HEK293 (cell line): ENCODE results near the gene PRPS1L1.

ENCODE experiments used
- CTCF ChIA-PET: fragments of 350-600 bp; formaldehyde crosslinking; extraction: SDS; loops from one replicate; lab custom pipeline; 2021; ENCODE audit warnings: antibody characterized with exemption; lab: Yijun Ruan, JAX
- POLR2A ChIA-PET: fragments of 300-600 bp; formaldehyde crosslinking; extraction: SDS; loops from one replicate; lab custom pipeline; 2020; ENCODE audit warnings: antibody characterized with exemption, inconsistent platforms; lab: Yijun Ruan, JAX
- H3K27ac ChIP-seq: fragments of 200-500 bp; sonication (Bioruptor generic); 2 replicates; pipeline ENCODE4 v1.5.1; 2014; ENCODE audit warnings: low read depth, low read length, control low read depth, inconsistent platforms; ENCODE audit errors: extremely low read depth
- H3K36me3 ChIP-seq, 2 experiments: fragments of 200-500 bp in 1 of 2; sonication (Bioruptor generic) in 1 of 2; 1 replicate in 1 of 2; 2 replicates in 1 of 2; pipeline ENCODE4 v1.5.1; 2014 to 2017; ENCODE audit warnings: inconsistent platforms in 2 of 2, low read length in 2 of 2; ENCODE audit not compliant: control insufficient read depth in 2 of 2, insufficient read depth in 1 of 2
- H3K4me1 ChIP-seq: fragments of 200-500 bp; sonication (Bioruptor generic); 2 replicates; pipeline ENCODE4 v1.5.1; 2014; ENCODE audit warnings: mild to moderate bottlenecking, low read length, inconsistent platforms; ENCODE audit not compliant: control insufficient read depth, insufficient read depth
- H3K4me3 ChIP-seq: 2 replicates; pipeline ENCODE4 v1.5.1; 2011; ENCODE audit warnings: low read depth, mild to moderate bottlenecking, control low read depth, low read length, moderate library complexity
- H3K9me3 ChIP-seq: fragments of 200-500 bp; sonication (Bioruptor generic); 2 replicates; pipeline ENCODE4 v1.5.1; 2014; ENCODE audit warnings: low read depth, low read length, inconsistent platforms; ENCODE audit not compliant: control insufficient read depth, insufficient read depth
- EGR2 ChIP-seq: fragments of 450-650 bp; formaldehyde crosslinking; IDR thresholded peaks from 2 replicates; pipeline ENCODE4 v1.5.1; 2016; ENCODE audit warnings: low read depth, missing biosample characterization, missing genetic modification characterization
- GLIS1 ChIP-seq: fragments of 450-650 bp; formaldehyde crosslinking; IDR thresholded peaks from 2 replicates; pipeline ENCODE4 v1.5.1; 2016; ENCODE audit warnings: missing biosample characterization, missing genetic modification characterization
- PRDM1 ChIP-seq: fragments of 450-650 bp; formaldehyde crosslinking; IDR thresholded peaks from 2 replicates; pipeline ENCODE4; 2016; ENCODE audit warnings: missing biosample characterization, missing genetic modification characterization
- SCRT2 ChIP-seq: fragments of 450-650 bp; formaldehyde crosslinking; IDR thresholded peaks from 2 replicates; pipeline ENCODE4 v1.5.1; 2016; ENCODE audit warnings: missing biosample characterization, missing genetic modification characterization
- SETDB1 ChIP-seq: IDR thresholded peaks from one replicate; pipeline ENCODE4 v1.6.1; 2017; ENCODE audit warnings: mild to moderate bottlenecking, low read length, moderate library complexity, mixed read lengths; ENCODE audit not compliant: insufficient read length
- ZEB2 ChIP-seq: fragments of 450-650 bp; formaldehyde crosslinking; IDR thresholded peaks from 2 replicates; pipeline ENCODE4 v1.5.1; 2016; ENCODE audit warnings: missing biosample characterization, missing genetic modification characterization
- ZNF132 ChIP-seq: fragments of 450-650 bp; formaldehyde crosslinking; IDR thresholded peaks from 2 replicates; pipeline ENCODE4 v1.5.1; 2017; ENCODE audit warnings: missing biosample characterization, missing genetic modification characterization, borderline replicate concordance
- ZNF174 ChIP-seq: fragments of 450-650 bp; formaldehyde crosslinking; IDR thresholded peaks from 2 replicates; pipeline ENCODE4 v1.5.0; 2017; ENCODE audit warnings: missing biosample characterization, mild to moderate bottlenecking, missing genetic modification characterization
- ZNF274 ChIP-seq, 2 experiments: fragments of 200-500 bp in 1 of 2; fragments of 450-650 bp in 1 of 2; sonication (Bioruptor generic) in 1 of 2; formaldehyde crosslinking in 1 of 2; IDR thresholded peaks; 2 replicates each; pipeline versions ENCODE4 v1.5.1 to v1.6.1; 2014 to 2016; ENCODE audit warnings: borderline replicate concordance in 1 of 2, inconsistent platforms in 1 of 2, low read length in 1 of 2, missing biosample characterization in 1 of 2, missing genetic modification characterization in 1 of 2
- ZNF341 ChIP-seq: fragments of 450-650 bp; formaldehyde crosslinking; IDR thresholded peaks from 2 replicates; pipeline ENCODE4; 2016; ENCODE audit warnings: low read depth, missing biosample characterization, missing genetic modification characterization
- ZNF560 ChIP-seq: fragments of 450-650 bp; formaldehyde crosslinking; IDR thresholded peaks from 2 replicates; pipeline ENCODE4 v1.5.1; 2017; ENCODE audit warnings: missing biosample characterization, missing genetic modification characterization, borderline replicate concordance
- ZNF621 ChIP-seq: fragments of 450-650 bp; formaldehyde crosslinking; IDR thresholded peaks from 2 replicates; pipeline ENCODE4 v1.5.1; 2017; ENCODE audit warnings: missing biosample characterization, missing genetic modification characterization
- ZNF624 ChIP-seq: fragments of 450-650 bp; formaldehyde crosslinking; IDR thresholded peaks from 2 replicates; pipeline ENCODE4 v1.5.1; 2017; ENCODE audit warnings: missing biosample characterization, missing genetic modification characterization
- ZNF768 ChIP-seq: fragments of 450-650 bp; formaldehyde crosslinking; IDR thresholded peaks from 2 replicates; pipeline ENCODE4 v1.5.1; 2018; ENCODE audit warnings: missing biosample characterization, mild to moderate bottlenecking, missing genetic modification characterization
- TF ChIP-seq, protein P1 (sequence below): fragments of 450-650 bp; formaldehyde crosslinking; IDR thresholded peaks from 2 replicates; pipeline ENCODE4 v1.5.1; 2016; ENCODE audit warnings: missing biosample characterization, missing genetic modification characterization
- TF ChIP-seq, protein P2 (sequence below): fragments of 450-650 bp; formaldehyde crosslinking; IDR thresholded peaks from 2 replicates; pipeline ENCODE4 v1.5.1; 2016; ENCODE audit warnings: missing biosample characterization, missing genetic modification characterization
- TF ChIP-seq, protein P3 (sequence below): fragments of 450-650 bp; formaldehyde crosslinking; IDR thresholded peaks from 2 replicates; pipeline ENCODE4 v1.5.1; 2016; ENCODE audit warnings: missing biosample characterization, missing genetic modification characterization
- TF ChIP-seq, protein P4 (sequence below): fragments of 450-650 bp; formaldehyde crosslinking; IDR thresholded peaks from 2 replicates; pipeline ENCODE4 v1.5.1; 2016; ENCODE audit warnings: missing biosample characterization, missing genetic modification characterization, borderline replicate concordance
- TF ChIP-seq, protein P5 (sequence below): fragments of 450-650 bp; formaldehyde crosslinking; IDR thresholded peaks from 2 replicates; pipeline ENCODE4 v1.5.1; 2016; ENCODE audit warnings: missing biosample characterization, missing genetic modification characterization
- TF ChIP-seq, protein P6 (sequence below): fragments of 450-650 bp; formaldehyde crosslinking; conservative IDR thresholded peaks from 2 replicates; pipeline ENCODE4 v1.5.1; 2016; ENCODE audit warnings: low read depth, missing biosample characterization, missing genetic modification characterization

The PRPS1L1 gene

DNA sequence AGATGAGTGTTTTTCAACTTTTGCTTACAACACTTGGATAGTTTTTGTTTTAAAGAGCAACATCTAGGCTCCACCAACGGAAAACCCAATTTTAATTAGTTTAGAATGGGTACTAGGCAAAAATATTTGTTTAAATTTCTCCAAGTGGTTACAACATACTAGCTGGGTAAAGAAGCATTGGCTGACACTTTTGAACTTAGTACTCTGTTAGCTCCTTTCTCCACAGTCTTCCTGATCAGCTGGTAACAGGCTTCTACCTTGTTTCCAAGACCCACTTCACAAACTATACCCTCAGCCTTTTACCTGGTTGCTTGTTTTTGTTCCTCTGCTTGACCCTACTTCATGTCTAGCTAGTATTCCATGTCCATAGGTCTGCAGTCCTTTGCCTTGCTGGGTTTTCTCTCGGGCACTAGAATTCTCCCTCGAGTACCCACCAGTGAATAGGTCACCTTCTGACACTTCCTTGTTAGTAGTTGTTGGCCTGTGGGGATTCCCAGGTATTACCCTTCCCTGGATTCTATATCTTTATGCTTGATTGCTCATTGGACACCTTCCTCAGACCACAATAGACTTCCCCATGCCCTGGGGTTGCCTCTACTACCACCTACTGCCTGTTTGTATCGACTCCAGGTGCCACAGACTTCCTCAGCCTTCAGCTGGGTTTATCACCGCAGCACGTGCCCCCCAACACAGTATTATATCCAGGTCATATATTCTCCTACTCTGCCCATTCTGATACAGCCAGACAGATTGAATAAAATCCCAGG, 42.0 kb downstream of the PRPS1L1 start:
- POLR2A ChIA-PET, result no interaction called here
- H3K27ac ChIP-seq, result no peak overlapping the region
- no peaks in the 10 kb centered on the region for H3K4me1 ChIP-seq
- H3K4me3 ChIP-seq, result no peak overlapping the region
- H3K9me3 ChIP-seq, result no peaks in the 10 kb centered on the region
- TF ChIP-seq, protein P1, sequence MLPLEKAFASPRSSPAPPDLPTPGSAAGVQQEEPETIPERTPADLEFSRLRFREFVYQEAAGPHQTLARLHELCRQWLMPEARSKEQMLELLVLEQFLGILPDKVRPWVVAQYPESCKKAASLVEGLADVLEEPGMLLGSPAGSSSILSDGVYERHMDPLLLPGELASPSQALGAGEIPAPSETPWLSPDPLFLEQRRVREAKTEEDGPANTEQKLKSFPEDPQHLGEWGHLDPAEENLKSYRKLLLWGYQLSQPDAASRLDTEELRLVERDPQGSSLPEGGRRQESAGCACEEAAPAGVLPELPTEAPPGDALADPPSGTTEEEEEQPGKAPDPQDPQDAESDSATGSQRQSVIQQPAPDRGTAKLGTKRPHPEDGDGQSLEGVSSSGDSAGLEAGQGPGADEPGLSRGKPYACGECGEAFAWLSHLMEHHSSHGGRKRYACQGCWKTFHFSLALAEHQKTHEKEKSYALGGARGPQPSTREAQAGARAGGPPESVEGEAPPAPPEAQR, result no peak
- TF ChIP-seq ZEB2 (tag by site-specific recombination) (no peak), ZNF768 (tag by site-specific recombination) (no peak), ZNF560 (tag by site-specific recombination) (no peak), ZNF341 (tag by site-specific recombination) (no peak), ZNF174 (tag by site-specific recombination) (no peak), PRDM1 (tag by site-specific recombination) (no peak), GLIS1 (tag by site-specific recombination) (no peak), SETDB1 (no peak), ZNF132 (tag by site-specific recombination) (no peak), SCRT2 (tag by site-specific recombination) (no peak), ZNF624 (no peak), ZNF621 (tag by site-specific recombination) (no peak), EGR2 (tag by site-specific recombination) (no peak), ZNF274 (IDR thresholded peaks at IDR 0.05; ENCODE audit: low read length) (no peak), ZNF274 (tag by site-specific recombination; IDR thresholded peaks at IDR 0.05; ENCODE audit: borderline replicate concordance) (no peak)
- TF ChIP-seq, protein P2, sequence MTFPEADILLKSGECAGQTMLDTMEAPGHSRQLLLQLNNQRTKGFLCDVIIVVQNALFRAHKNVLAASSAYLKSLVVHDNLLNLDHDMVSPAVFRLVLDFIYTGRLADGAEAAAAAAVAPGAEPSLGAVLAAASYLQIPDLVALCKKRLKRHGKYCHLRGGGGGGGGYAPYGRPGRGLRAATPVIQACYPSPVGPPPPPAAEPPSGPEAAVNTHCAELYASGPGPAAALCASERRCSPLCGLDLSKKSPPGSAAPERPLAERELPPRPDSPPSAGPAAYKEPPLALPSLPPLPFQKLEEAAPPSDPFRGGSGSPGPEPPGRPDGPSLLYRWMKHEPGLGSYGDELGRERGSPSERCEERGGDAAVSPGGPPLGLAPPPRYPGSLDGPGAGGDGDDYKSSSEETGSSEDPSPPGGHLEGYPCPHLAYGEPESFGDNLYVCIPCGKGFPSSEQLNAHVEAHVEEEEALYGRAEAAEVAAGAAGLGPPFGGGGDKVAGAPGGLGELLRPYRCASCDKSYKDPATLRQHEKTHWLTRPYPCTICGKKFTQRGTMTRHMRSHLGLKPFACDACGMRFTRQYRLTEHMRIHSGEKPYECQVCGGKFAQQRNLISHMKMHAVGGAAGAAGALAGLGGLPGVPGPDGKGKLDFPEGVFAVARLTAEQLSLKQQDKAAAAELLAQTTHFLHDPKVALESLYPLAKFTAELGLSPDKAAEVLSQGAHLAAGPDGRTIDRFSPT, result no peak
- TF ChIP-seq, protein P3, sequence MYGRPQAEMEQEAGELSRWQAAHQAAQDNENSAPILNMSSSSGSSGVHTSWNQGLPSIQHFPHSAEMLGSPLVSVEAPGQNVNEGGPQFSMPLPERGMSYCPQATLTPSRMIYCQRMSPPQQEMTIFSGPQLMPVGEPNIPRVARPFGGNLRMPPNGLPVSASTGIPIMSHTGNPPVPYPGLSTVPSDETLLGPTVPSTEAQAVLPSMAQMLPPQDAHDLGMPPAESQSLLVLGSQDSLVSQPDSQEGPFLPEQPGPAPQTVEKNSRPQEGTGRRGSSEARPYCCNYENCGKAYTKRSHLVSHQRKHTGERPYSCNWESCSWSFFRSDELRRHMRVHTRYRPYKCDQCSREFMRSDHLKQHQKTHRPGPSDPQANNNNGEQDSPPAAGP (tag by site-specific recombination), result no peak
- TF ChIP-seq, protein P4, sequence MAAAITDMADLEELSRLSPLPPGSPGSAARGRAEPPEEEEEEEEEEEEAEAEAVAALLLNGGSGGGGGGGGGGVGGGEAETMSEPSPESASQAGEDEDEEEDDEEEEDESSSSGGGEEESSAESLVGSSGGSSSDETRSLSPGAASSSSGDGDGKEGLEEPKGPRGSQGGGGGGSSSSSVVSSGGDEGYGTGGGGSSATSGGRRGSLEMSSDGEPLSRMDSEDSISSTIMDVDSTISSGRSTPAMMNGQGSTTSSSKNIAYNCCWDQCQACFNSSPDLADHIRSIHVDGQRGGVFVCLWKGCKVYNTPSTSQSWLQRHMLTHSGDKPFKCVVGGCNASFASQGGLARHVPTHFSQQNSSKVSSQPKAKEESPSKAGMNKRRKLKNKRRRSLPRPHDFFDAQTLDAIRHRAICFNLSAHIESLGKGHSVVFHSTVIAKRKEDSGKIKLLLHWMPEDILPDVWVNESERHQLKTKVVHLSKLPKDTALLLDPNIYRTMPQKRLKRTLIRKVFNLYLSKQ (tag by site-specific recombination), result no peak
- TF ChIP-seq, protein P5, sequence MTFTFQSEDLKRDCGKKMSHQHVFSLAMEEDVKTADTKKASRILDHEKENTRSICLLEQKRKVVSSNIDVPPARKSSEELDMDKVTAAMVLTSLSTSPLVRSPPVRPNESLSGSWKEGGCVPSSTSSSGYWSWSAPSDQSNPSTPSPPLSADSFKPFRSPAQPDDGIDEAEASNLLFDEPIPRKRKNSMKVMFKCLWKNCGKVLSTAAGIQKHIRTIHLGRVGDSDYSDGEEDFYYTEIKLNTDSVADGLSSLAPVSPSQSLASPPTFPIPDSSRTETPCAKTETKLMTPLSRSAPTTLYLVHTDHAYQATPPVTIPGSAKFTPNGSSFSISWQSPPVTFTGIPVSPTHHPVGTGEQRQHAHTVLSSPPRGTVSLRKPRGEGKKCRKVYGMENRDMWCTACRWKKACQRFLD (tag by site-specific recombination), result no peak
- TF ChIP-seq, protein P6, sequence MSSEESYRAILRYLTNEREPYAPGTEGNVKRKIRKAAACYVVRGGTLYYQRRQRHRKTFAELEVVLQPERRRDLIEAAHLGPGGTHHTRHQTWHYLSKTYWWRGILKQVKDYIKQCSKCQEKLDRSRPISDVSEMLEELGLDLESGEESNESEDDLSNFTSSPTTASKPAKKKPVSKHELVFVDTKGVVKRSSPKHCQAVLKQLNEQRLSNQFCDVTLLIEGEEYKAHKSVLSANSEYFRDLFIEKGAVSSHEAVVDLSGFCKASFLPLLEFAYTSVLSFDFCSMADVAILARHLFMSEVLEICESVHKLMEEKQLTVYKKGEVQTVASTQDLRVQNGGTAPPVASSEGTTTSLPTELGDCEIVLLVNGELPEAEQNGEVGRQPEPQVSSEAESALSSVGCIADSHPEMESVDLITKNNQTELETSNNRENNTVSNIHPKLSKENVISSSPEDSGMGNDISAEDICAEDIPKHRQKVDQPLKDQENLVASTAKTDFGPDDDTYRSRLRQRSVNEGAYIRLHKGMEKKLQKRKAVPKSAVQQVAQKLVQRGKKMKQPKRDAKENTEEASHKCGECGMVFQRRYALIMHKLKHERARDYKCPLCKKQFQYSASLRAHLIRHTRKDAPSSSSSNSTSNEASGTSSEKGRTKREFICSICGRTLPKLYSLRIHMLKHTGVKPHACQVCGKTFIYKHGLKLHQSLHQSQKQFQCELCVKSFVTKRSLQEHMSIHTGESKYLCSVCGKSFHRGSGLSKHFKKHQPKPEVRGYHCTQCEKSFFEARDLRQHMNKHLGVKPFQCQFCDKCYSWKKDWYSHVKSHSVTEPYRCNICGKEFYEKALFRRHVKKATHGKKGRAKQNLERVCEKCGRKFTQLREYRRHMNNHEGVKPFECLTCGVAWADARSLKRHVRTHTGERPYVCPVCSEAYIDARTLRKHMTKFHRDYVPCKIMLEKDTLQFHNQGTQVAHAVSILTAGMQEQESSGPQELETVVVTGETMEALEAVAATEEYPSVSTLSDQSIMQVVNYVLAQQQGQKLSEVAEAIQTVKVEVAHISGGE (tag by site-specific recombination), result no peak
- CTCF ChIA-PET, result interaction anchor here (0.6 to 0.7 kb wide), 5 partner anchors 83 to 591 kb away, joined by 3 to 4 read pairs (median 3); no protein-coding TSS in a partner anchor
- no peaks in the 10 kb centered on the region for H3K36me3 ChIP-seq
